Pulmonary artery endothelial cell (primary cell): ENCODE results near the gene KRTCAP2. TPM values are rescaled to one million over a fixed set of nuclear protein-coding genes. Genes with fewer than 3 reads are reported as not detected.
"Not testable (repeated sequence)": the region's sequence is repeated elsewhere in the genome, so short reads cannot be mapped to it uniquely, and the experiment has no call there.

Experiments used
- DNase-seq: peaks from one replicate; pipeline ENCODE4 v3.0.0-alpha.2; 2011; ENCODE audit warnings: low read depth, low spot score
- total RNA-seq: library from RNA; depleted of rRNA; stranded (reverse); fragments of >200 nt; gene quantifications from 2 replicates; pipeline ENCODE4 v1.2.3, GENCODE V29; 2014

KRTCAP2 gene
- total RNA-seq, 1 donor from 2014 or later = 117 TPM

DNA sequence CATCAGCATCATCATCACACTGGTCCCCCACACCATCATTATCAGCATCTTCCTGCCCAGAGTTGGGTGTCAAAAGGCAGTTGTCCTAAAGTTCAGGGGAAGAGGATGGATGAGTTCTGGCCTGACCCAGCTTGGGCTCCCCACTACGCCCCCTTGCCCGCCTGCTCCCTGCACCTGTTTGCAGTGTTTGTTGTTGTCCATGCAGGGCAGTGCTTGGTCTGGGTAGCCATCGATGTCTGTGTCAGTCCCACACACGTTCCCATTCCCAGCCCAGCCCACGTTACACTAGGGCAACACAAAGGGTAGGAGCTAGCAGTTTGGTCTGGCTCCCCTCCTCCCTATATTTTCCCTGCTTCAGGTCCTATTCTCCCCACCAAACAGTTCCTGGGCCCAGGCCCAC lies 27.8 kb upstream of the KRTCAP2 start:
- DNase-seq = no peak

GRCh38 chr1:155199792-155200191 lies 26.7 kb upstream of the KRTCAP2 start:
- no peak for DNase-seq

DNA sequence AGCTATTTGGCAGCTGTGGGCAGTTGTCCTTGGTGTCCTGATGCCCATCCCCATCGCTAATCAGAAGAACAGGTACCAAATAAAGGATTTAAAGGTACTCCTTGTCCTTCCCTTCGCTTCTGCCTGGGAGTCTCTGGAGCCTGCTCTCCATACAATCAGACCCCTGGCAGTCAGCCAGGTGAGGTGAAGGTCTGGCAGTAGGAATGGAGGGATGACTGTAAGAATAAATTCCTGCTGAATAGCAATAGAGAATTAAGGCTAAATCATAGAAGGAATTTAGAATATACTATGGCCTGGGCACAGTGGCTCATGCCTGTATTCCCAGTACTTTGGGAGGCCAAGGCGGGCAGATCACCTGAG lies 25.4 kb upstream of the KRTCAP2 start:
- DNase-seq = no peak

- no peak for DNase-seq
These were observed 24.9 kb upstream of the KRTCAP2 start for GRCh38 chr1:155197901-155198546.

DNA sequence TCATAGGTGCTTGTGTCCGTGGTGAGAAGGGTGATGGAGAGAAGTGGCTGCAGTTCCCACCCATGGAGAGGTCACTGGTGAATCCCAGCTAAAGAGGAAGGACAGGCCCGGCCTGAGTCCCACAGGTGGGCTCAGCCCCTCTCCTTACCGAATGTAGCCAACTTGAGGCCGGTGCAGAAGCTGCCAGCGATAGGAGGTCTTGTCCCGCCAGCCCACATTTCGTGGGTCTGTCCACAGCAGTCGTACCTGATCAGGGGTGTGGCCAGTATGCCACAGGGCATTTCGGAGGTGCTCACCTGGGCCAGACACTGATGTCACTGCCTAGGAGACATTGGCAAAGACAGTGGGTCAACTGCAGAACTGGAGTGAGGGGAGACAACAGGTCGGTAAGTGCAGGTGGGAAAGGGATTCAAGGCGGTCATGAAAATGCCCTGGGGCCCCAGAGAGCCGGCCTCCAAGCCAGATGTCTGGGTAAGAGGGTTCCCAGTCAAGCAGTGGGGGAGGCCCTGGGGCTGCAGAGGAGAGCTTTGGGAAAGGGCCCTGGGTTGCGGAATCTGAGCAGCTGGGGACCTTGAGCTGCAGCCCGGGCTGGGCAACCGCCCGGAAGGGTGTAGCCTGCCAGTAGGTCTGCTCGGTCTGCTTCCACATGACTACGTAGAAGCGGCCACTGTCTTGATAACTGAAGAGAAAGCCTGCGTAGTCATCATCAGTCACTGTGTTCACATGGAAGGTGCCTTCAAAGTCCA lies 24.0 kb upstream of the KRTCAP2 start:
- DNase-seq = no peak

DNA sequence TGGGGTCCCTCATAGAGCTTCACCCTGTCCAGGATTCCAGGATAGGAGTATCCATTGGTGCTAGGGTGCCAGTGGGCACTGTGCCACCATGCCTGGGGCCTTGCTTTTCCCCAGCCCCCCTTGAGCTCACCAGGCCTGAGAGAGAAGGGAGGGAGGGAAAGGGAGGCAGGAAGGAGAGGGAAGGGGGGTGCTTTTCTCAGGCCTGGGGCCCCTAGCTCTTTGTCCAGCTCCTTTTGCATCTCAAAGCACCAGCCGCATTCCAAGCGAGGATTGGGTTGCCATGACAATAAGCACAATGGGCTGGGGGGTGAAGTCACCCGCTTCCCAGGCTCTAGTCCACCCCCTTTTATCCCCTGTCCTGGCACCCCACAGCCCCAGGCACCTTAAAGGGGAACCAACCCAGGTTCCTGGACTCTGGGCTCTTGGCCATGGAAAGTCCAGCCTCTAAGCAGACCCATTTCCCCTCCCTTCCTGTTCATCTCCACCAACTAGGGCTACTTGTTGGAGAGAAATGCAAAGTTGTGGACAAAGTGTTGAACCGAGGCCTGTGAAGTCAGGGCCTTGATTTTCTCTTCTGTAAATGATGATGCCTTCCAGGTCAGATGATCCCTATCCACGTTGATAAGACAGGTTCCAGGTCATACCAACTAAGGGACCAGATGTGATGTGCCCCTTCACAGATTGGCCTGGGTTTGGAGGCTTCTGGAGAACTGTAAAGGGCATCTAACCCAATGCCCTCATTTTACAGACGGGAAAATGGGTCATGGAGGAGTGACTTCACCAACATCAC lies 23.2 kb upstream of the KRTCAP2 start:
- DNase-seq = no peak

GRCh38 chr1:155195201-155196102 lies 22.3 kb upstream of the KRTCAP2 start:
- no peak for DNase-seq

DNA sequence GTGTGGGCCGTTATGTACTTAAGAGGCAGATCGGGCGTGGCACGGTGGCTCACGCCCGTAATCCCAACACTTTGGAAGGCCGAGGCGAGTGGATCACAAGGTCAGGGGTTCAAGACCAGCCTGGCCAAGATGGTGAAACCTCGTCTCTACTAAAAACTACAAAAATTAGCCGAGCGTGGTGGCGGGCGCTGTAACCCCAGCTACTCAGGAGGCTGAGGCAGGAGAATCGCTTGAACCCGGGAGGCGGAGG lies 20.8 kb upstream of the KRTCAP2 start:
- DNase-seq = not testable (repeated sequence)

- DNase-seq = peak; percentile 59
These were observed 20.3 kb upstream of the KRTCAP2 start for GRCh38 chr1:155193275-155193990.

- no peak for DNase-seq
These were observed 19.5 kb upstream of the KRTCAP2 start for GRCh38 chr1:155192346-155193274.

GRCh38 chr1:155191904-155192303 lies 18.8 kb upstream of the KRTCAP2 start:
- DNase-seq = no peak

DNA sequence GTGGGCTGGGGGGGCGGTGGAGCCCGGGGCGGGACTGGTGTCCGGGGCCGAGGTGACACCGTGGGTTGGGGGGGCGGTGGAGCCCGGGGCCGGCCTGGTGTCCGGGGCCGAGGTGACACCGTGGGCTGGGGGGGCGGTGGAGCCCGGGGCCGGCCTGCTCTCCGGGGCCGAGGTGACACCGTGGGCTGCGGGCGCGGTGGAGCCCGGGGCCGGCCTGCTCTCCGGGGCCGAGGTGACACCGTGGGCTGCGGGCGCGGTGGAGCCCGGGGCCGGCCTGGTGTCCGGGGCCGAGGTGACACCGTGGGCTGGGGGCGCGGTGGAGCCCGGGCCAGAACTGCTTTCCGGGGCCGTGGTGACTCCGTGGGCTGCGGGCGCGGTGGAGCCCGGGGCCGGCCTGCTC lies 16.8 kb upstream of the KRTCAP2 start:
- DNase-seq = not testable (repeated sequence)

DNA sequence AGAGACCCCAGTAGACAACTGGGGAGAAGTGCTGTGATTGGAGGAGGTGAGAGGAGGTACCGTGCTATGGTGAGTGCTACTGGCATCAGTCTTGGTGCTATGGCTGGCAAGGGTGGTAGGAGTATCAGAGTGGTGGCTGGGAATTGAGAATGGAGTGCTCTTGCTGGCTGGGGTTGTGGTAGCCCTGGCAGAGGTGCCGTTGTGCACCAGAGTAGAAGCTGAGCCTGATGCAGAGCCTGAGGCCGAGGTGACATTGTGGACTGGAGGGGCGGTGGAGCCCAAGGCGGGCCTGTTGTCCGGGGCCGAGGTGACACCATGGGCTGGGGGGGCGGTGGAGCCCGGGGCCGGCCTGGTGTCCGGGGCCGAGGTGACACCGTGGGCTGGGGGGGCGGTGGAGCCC lies 15.2 kb upstream of the KRTCAP2 start:
- no peak for DNase-seq

DNA sequence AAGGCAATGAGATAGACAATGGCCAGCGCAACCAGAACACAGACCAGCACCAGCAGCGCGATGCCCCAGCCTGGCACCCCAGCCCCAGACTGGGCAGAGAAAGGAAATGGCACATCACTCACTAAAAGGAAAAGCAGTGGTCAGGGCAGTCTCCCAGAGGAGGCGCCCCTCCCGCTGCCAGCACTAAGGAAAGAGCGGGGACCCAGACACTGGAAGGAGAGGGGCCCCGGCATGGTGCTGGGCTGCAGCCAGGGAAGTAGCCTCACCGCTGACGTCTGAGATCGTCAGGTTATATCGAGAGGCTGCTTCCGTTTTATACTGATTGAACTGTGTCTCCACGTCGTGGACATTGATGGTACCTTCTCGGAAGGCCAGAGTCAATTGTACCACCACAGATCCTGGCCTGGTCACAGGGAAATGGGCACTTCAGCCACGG lies 14.4 kb upstream of the KRTCAP2 start:
- no peak for DNase-seq

DNA sequence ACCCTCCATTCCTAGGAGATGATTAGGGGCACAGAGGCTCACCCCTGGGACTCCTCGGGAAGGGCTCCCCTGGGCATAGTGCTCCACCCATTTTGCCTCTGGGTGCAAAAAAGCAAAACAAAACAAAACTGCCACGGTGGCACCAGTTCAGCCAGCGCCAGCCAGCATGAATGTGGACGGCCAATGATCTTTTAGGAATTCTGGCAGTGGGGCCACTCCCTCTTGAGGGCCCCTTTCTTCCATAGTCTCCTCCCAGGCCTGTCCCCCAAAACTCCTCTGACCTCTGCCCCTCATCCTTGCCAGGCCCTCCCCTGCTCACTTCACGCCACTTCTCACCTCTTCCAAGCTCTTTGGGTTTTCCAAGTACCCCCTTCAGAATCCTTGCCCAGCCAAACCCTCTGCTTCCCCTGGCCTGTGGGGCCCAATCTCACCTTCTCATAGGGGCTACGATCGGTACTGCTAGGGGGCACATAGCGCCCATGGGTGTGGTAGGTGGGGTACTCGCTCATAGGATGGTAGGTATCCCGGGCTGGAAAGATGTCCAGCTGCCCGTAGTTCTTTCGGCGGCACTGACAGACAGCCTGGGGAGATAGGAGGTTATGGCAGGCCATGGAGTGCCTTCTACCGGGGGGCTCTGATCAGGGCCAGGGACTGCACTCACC lies 13.8 kb upstream of the KRTCAP2 start:
- no peak for DNase-seq

DNA sequence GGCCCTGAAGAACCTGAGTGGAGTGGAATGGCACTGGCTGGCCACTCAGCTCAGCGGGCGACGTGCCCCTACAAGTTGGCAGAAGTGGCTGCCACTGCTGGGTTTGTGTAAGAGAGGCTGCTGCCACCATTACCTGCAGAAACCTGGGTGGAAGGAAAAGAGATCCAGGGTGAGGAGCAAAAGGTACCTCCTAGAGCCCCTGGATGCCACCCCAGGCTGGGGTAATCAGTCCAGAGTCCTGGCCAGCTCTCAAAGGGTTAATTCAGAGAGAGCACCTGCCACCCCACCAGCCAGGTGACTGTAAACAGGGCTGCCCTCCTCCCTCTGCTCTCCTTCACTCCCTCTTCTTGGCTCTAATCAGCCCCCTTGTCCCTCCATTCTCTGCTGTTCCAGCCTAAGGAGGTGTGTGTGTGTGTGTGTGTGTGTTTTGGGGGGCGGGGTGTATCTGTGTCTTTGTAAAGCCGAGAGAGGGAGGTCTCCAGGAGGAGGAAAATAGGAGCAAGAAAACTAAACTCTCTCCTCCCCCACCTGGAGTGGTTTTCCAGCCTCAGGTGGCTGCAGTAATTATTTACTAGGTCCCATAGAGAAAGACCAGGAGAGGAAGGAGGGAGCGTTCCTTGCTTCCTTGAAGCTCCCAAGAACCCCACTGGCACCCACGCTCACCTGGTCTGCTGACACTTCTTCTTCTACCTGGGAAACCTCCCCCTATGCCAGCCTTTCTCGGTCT lies 13.1 kb upstream of the KRTCAP2 start:
- DNase-seq = no peak

- no peak for DNase-seq
These were observed 12.6 kb upstream of the KRTCAP2 start for GRCh38 chr1:155185783-155186066.

- DNase-seq = no peak
These were observed 12.0 kb upstream of the KRTCAP2 start for GRCh38 chr1:155184835-155185782.
